HCT116 (cell line): ENCODE measurements around the gene TMPRSS13. TPM values are rescaled to one million over a fixed set of nuclear protein-coding genes. Genes with fewer than 3 reads are reported as not detected.

Experiments
- ATAC-seq: fragments of 200-7000 bp; cut with Tn5 transposase; 2 replicates; pipeline ENCODE4 v1.9.1; 2020; ENCODE audit warnings: mild to moderate bottlenecking, moderate library complexity
- BruUV-seq: library from RNA; stranded (reverse); fragments of 400-500 nt; replicated peaks from 2 replicates; lab custom pipeline; 2021; lab: Mats Ljungman, UMichigan
- CTCF ChIA-PET: fragments of 300-600 bp; sonication (Branson Sonifier 250); formaldehyde crosslinking; loops from one replicate; lab custom pipeline; 2021; ENCODE audit warnings: antibody characterized with exemption; lab: Charles Lee
- POLR2A ChIA-PET: fragments of 300-600, 350-600 bp; sonication (Branson Sonifier 250); formaldehyde crosslinking; loops from one replicate; lab custom pipeline; 2021; ENCODE audit warnings: antibody characterized with exemption; lab: Charles Lee
- RAD21 ChIA-PET, 2 experiments: fragments of 300-600 bp; sonication (Branson Sonifier 250); formaldehyde crosslinking; loops; one replicate each; lab custom pipeline; 2023; ENCODE audit warnings: low total read pairs in 2 of 2; ENCODE audit not compliant: uncharacterized antibody in 2 of 2, unreplicated experiment in 2 of 2, low non-redundant PET in 1 of 2; lab: Charles Lee
- DNase-seq: peaks from one replicate; pipeline ENCODE4 v3.0.0-alpha.2; 2010; ENCODE audit warnings: low read depth, low spot score
- H2AFZ ChIP-seq: fragments of 200-600 bp; shearing (Covaris generic), sonication (generic); 2 replicates; pipeline ENCODE4 v1.6.1; 2017; ENCODE audit warnings: low read depth, mixed run types, mixed read lengths, antibody characterized with exemption, low read length; ENCODE audit not compliant: poor library complexity, severe bottlenecking
- H3K27ac ChIP-seq: 2 replicates; pipeline ENCODE4 v1.5.1; 2012; ENCODE audit warnings: low read depth, low read length
- H3K27me3 ChIP-seq: fragments of 200-600 bp; sonication (generic); 2 replicates; pipeline ENCODE4 v1.6.1; 2016; ENCODE audit warnings: mixed run types, low read length, mixed read lengths; ENCODE audit not compliant: insufficient read depth
- H3K36me3 ChIP-seq, 2 experiments: fragments of 200-500 bp in 1 of 2; fragments of 200-600 bp in 1 of 2; sonication (Bioruptor generic) in 1 of 2; sonication (generic) in 1 of 2; 2 replicates each; pipeline versions ENCODE4 v1.5.1 to v1.6.1; 2014 to 2016; ENCODE audit warnings: low read length in 2 of 2, inconsistent platforms in 1 of 2, mixed read lengths in 1 of 2, mixed run types in 1 of 2; ENCODE audit not compliant: insufficient read depth in 2 of 2, control insufficient read depth in 1 of 2
- H3K4me1 ChIP-seq, 2 experiments: fragments of 200-600 bp in 1 of 2; sonication (generic) in 1 of 2; 2 replicates each; pipeline versions ENCODE4 v1.5.1 to v1.6.1; 2012 to 2017; ENCODE audit warnings: low read length in 2 of 2, inconsistent platforms in 1 of 2, mild to moderate bottlenecking in 1 of 2, mixed read lengths in 1 of 2, mixed run types in 1 of 2, moderate library complexity in 1 of 2; ENCODE audit not compliant: insufficient read depth in 2 of 2, control insufficient read depth in 1 of 2
- H3K4me2 ChIP-seq: fragments of 200-600 bp; sonication (generic); 2 replicates; pipeline ENCODE4 v1.6.1; 2017; ENCODE audit warnings: mixed run types, low read length, mixed read lengths
- H3K4me3 ChIP-seq, 2 experiments: fragments of 200-600 bp in 1 of 2; sonication (generic) in 1 of 2; replicated peaks in 1 of 2; 2 replicates each; pipeline ENCODE4 v1.5.1; 2011 to 2016; ENCODE audit warnings: low read length in 2 of 2, control low read depth in 1 of 2, low read depth in 1 of 2, mild to moderate bottlenecking in 1 of 2, mixed read lengths in 1 of 2, mixed run types in 1 of 2
- H3K79me2 ChIP-seq: fragments of 200-600 bp; sonication (generic); 2 replicates; pipeline ENCODE4 v1.6.1; 2017; ENCODE audit warnings: mild to moderate bottlenecking, mixed run types, low read length, moderate library complexity, mixed read lengths; ENCODE audit not compliant: insufficient read depth
- H3K9ac ChIP-seq: fragments of 200-600 bp; sonication (generic); 2 replicates; pipeline ENCODE4 v1.6.1; 2016; ENCODE audit warnings: low read length, mixed read lengths
- H3K9me2 ChIP-seq: fragments of 200-600 bp; sonication (generic), shearing (Covaris generic); 2 replicates; pipeline ENCODE4 v1.6.1; 2017; ENCODE audit warnings: mixed run types, mild to moderate bottlenecking, moderate library complexity; ENCODE audit not compliant: insufficient read depth
- H3K9me3 ChIP-seq, 2 experiments: fragments of 200-500 bp in 1 of 2; fragments of 200-600 bp in 1 of 2; sonication (Bioruptor generic) in 1 of 2; sonication (generic) in 1 of 2; 2 replicates each; pipeline ENCODE4 v1.6.1; 2014 to 2017; ENCODE audit warnings: low read length in 2 of 2, mixed read lengths in 2 of 2, inconsistent platforms in 1 of 2, low read depth in 1 of 2, mild to moderate bottlenecking in 1 of 2, mixed run types in 1 of 2, moderate library complexity in 1 of 2; ENCODE audit not compliant: control insufficient read depth in 1 of 2, insufficient read depth in 1 of 2
- H4K20me1 ChIP-seq: fragments of 200-600 bp; sonication (generic), shearing (Covaris generic); 2 replicates; pipeline ENCODE4 v1.6.1; 2017; ENCODE audit warnings: mixed run types, mild to moderate bottlenecking, moderate library complexity; ENCODE audit not compliant: insufficient read depth
- CBX3 ChIP-seq: IDR thresholded peaks from 2 replicates; pipeline ENCODE4 v1.6.1; 2012; ENCODE audit warnings: low read depth
- CEBPB ChIP-seq: IDR thresholded peaks from 2 replicates; pipeline ENCODE4 v1.6.1; 2012; ENCODE audit warnings: low read depth
- EGR1 ChIP-seq: IDR thresholded peaks from 2 replicates; pipeline ENCODE4 v1.6.1; 2012; ENCODE audit warnings: low read depth
- ELF1 ChIP-seq: IDR thresholded peaks from 2 replicates; pipeline ENCODE4 v1.6.1; 2012; ENCODE audit warnings: low read depth, borderline replicate concordance
- EZH2 ChIP-seq: fragments of 200-600 bp; sonication (generic); IDR thresholded peaks from 2 replicates; pipeline ENCODE4 v1.6.1; 2017; ENCODE audit warnings: antibody characterized with exemption, mixed run types
- EZH2phosphoT487 ChIP-seq: fragments of 200-600 bp; IDR thresholded peaks from 2 replicates; pipeline ENCODE4 v1.6.1; 2018; ENCODE audit warnings: antibody characterized with exemption, borderline replicate concordance
- JUND ChIP-seq: IDR thresholded peaks from 2 replicates; pipeline ENCODE4 v1.6.1; 2012
- MAX ChIP-seq: IDR thresholded peaks from 2 replicates; pipeline ENCODE4 v1.6.1; 2012
- POLR2AphosphoS5 ChIP-seq: IDR thresholded peaks from 2 replicates; pipeline ENCODE4 v1.6.1; 2011; ENCODE audit warnings: mild to moderate bottlenecking, low read depth, low read length, moderate library complexity
- RAD21 ChIP-seq: IDR thresholded peaks from 2 replicates; pipeline ENCODE4 v1.6.1; 2012; ENCODE audit warnings: low read depth, mild to moderate bottlenecking
- SP1 ChIP-seq: IDR thresholded peaks from 2 replicates; pipeline ENCODE4 v1.6.1; 2012; ENCODE audit warnings: low read depth
- SRF ChIP-seq: IDR thresholded peaks from 2 replicates; pipeline ENCODE4 v1.6.1; 2012; ENCODE audit warnings: low read depth
- TCF7L2 ChIP-seq: IDR thresholded peaks from 2 replicates; pipeline ENCODE4 v1.7.0; 2011; ENCODE audit warnings: borderline replicate concordance, inconsistent platforms; ENCODE audit not compliant: insufficient read depth, insufficient read length; ENCODE audit errors: extremely low read depth
- YY1 ChIP-seq: IDR thresholded peaks from 2 replicates; pipeline ENCODE4 v1.6.1; 2011; ENCODE audit warnings: low read length, low read depth, moderate library complexity, mild to moderate bottlenecking; ENCODE audit not compliant: insufficient replicate concordance; ENCODE audit errors: extremely low read depth
- ZFX ChIP-seq: fragments of 450-650 bp; IDR thresholded peaks from 2 replicates; pipeline ENCODE4 v1.6.1; 2017
- ZNF274 ChIP-seq: fragments of 200-500 bp; sonication (Bioruptor generic); IDR thresholded peaks from 2 replicates; pipeline ENCODE4 v1.6.1; 2014; ENCODE audit warnings: mild to moderate bottlenecking, low read depth, low read length, inconsistent platforms
- intact Hi-C: fragments of 100-400 bp; cut with micrococcal nuclease; formaldehyde crosslinking; loops from 2 replicates; pipeline ENCODE4 v1.10.0; 2022
- total RNA-seq: library from RNA; stranded (reverse); gene quantifications from one replicate; pipeline ENCODE4 v1.2.1, GENCODE V29; 2021; ENCODE audit not compliant: unreplicated experiment
- TF ChIP-seq, protein P1 (sequence below): IDR thresholded peaks from 2 replicates; pipeline ENCODE4 v1.6.1; 2012; ENCODE audit warnings: low read depth

The TMPRSS13 gene
- total RNA-seq, 1 experiment from 2014 or later, result 0.52 TPM

GRCh38 chr11:117976445-117976844 is 47.2 kb upstream of the TMPRSS13 start:
- no peaks in the 10 kb centered on the region for H4K20me1 ChIP-seq
- no peak for TF ChIP-seq TCF7L2
- no peak for TF ChIP-seq ELF1
- TF ChIP-seq YY1, result no peak
- TF ChIP-seq ZFX, result no peak
- TF ChIP-seq CBX3, result no peak
- TF ChIP-seq JUND, result no peak
- no peak for TF ChIP-seq MAX
- TF ChIP-seq EGR1, result no peak
- no peak for TF ChIP-seq RAD21
- TF ChIP-seq ZNF274, result no peak
- TF ChIP-seq, protein P1, sequence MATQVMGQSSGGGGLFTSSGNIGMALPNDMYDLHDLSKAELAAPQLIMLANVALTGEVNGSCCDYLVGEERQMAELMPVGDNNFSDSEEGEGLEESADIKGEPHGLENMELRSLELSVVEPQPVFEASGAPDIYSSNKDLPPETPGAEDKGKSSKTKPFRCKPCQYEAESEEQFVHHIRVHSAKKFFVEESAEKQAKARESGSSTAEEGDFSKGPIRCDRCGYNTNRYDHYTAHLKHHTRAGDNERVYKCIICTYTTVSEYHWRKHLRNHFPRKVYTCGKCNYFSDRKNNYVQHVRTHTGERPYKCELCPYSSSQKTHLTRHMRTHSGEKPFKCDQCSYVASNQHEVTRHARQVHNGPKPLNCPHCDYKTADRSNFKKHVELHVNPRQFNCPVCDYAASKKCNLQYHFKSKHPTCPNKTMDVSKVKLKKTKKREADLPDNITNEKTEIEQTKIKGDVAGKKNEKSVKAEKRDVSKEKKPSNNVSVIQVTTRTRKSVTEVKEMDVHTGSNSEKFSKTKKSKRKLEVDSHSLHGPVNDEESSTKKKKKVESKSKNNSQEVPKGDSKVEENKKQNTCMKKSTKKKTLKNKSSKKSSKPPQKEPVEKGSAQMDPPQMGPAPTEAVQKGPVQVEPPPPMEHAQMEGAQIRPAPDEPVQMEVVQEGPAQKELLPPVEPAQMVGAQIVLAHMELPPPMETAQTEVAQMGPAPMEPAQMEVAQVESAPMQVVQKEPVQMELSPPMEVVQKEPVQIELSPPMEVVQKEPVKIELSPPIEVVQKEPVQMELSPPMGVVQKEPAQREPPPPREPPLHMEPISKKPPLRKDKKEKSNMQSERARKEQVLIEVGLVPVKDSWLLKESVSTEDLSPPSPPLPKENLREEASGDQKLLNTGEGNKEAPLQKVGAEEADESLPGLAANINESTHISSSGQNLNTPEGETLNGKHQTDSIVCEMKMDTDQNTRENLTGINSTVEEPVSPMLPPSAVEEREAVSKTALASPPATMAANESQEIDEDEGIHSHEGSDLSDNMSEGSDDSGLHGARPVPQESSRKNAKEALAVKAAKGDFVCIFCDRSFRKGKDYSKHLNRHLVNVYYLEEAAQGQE, result no peak
- no peak for TF ChIP-seq EZH2
- TF ChIP-seq POLR2AphosphoS5, result no peak
- no peak for TF ChIP-seq SRF
- no peak for TF ChIP-seq CEBPB
- TF ChIP-seq EZH2phosphoT487, result no peak
- no peak for TF ChIP-seq SP1
- TF ChIP-seq, all 23 proteins: peak for 0
- ChIA-PET RAD21 (no interaction called here), POLR2A (interaction anchor here (1.0 kb wide), 1 partner anchor 10 kb away, joined by 3 read pairs; the partner anchor contains the start of gene IL10RA), CTCF (no interaction called here)
- Histone ChIP-seq H3K4me2 (no peak overlapping the region), H3K9me2 (no peaks in the 10 kb centered on the region), H3K27me3 (0 out of 2 replicates have a peak, but pooled peaks cover 5% of the 10 kb centered on the region), H3K79me2 (no peaks in the 10 kb centered on the region), H3K27ac (no peak overlapping the region), H2AFZ (no peak overlapping the region), H3K9me3 (no peaks in the 10 kb centered on the region), H3K9ac (no peak overlapping the region), H3K36me3 (no peaks in the 10 kb centered on the region), H3K4me1 (no peaks in the 10 kb centered on the region), H3K4me3 (no peak overlapping the region)
- intact Hi-C loops, result no loop called here
- DNase-seq (no peak), ATAC-seq (no peak)
- no TSS peak for BruUV-seq
